Lung (tissue), 12 donors: Measurements from ENCODE around the gene TPX2. TPM values are rescaled to one million over a fixed set of nuclear protein-coding genes. Genes with fewer than 3 reads are reported as not detected.

ENCODE experiments used
- ATAC-seq: fragments of 200-7000 bp; cut with Tn5 transposase; one replicate; pipeline ENCODE4 v1.9.1; 2020; ENCODE audit warnings: moderate number of reproducible peaks; ENCODE audit not compliant: insufficient read depth, low FRiP score
- DNase-seq, 3 donors: peaks; one replicate each; pipeline ENCODE4 v3.0.0-alpha.2; 2013 to 2017
- H3K27ac ChIP-seq, 2 donors: one replicate each; pipeline ENCODE4 v1.5.1; 2013; ENCODE audit warnings: mild to moderate bottlenecking in 2 of 2, moderate library complexity in 2 of 2, control low read depth in 1 of 2, inconsistent platforms in 1 of 2, low read depth in 1 of 2, low read length in 1 of 2
- H3K27me3 ChIP-seq, 3 donors: one replicate each; pipeline ENCODE4 v1.5.1; 2013; ENCODE audit warnings: low read length in 2 of 3; ENCODE audit not compliant: control insufficient read depth in 3 of 3, insufficient read depth in 3 of 3
- H3K36me3 ChIP-seq, 4 donors: one replicate each; pipeline ENCODE4 v1.5.1; 2013; ENCODE audit warnings: low read length in 4 of 4, mild to moderate bottlenecking in 1 of 4, moderate library complexity in 1 of 4; ENCODE audit not compliant: control insufficient read depth in 4 of 4, insufficient read depth in 4 of 4
- H3K4me1 ChIP-seq, 5 donors: one replicate each; pipeline ENCODE4 v1.5.1; 2013; ENCODE audit warnings: low read length in 5 of 5, mild to moderate bottlenecking in 2 of 5, moderate library complexity in 1 of 5; ENCODE audit not compliant: control insufficient read depth in 5 of 5, insufficient read depth in 5 of 5
- H3K4me3 ChIP-seq: one replicate; pipeline ENCODE4 v1.5.1; 2013; ENCODE audit warnings: mild to moderate bottlenecking, control low read depth, moderate library complexity
- H3K9ac ChIP-seq, 2 donors: one replicate each; pipeline ENCODE4 v1.5.1; 2013; ENCODE audit warnings: low read length in 2 of 2, control low read depth in 1 of 2; ENCODE audit not compliant: insufficient read depth in 1 of 2
- H3K9me3 ChIP-seq, 4 donors: one replicate each; pipeline ENCODE4 v1.5.1; 2013; ENCODE audit warnings: low read length in 3 of 4, mild to moderate bottlenecking in 1 of 4, moderate library complexity in 1 of 4; ENCODE audit not compliant: control insufficient read depth in 4 of 4, insufficient read depth in 3 of 4
- CTCF ChIP-seq: IDR thresholded peaks from 2 replicates; pipeline ENCODE4 v1.5.1; 2012; ENCODE audit warnings: mild to moderate bottlenecking; ENCODE audit errors: control extremely low read depth, extremely low read depth
- WGBS, 2 donors: extraction: QIAGEN DNeasy Blood & Tissue Kit; methylation state at CpG; one replicate each; pipeline ENCODE4 v1.1.7; 2013; 5-methylcytosine and 5-hydroxymethylcytosine counted together
- polyA plus RNA-seq, 2 donors: library from polyadenylated mRNA; stranded (reverse); fragments of 200-250 nt; gene quantifications; one replicate each; pipeline ENCODE4 v1.2.1, GENCODE V29; 2013
- total RNA-seq, 2 donors: library from RNA; depleted of rRNA in 1 of 2; stranded (reverse); fragments of >200 nt in 1 of 2; gene quantifications; one replicate each; pipeline ENCODE4 v1.2.1, GENCODE V29; 2014 to 2021
- donor health status: control.
- donor health status: control.
- donor health status: Bipolar disorder and iron deficiency.
- donor health status: healthy.
- donor health status: DM: yes; HTN: yes; CAD: no.

TPX2 gene
- total and polyA plus RNA-seq, 4 donors, result 1.6 to 6.5 (median 2.0) TPM

- H3K9ac ChIP-seq, result no peak overlapping the region
- H3K27me3 ChIP-seq, result no peaks in the 10 kb centered on the region
- no peak for TF ChIP-seq CTCF
- H3K4me3 ChIP-seq, result no peak overlapping the region
- peaks cover 0 to 14% (median 4%) of the 10 kb centered on the region in 4 donors for H3K36me3 ChIP-seq
- no peak overlapping the region for H3K27ac ChIP-seq
- WGBS, 2 donors, result 63 to 75% methylated on average over 8 of the region's 8 CpGs
- peaks cover 0 to 5% (median 0%) of the 10 kb centered on the region in 5 donors for H3K4me1 ChIP-seq
- H3K9me3 ChIP-seq, result no peaks in the 10 kb centered on the region
- no peak for ATAC-seq
- DNase-seq, result no peak
These were observed 67.7 kb downstream of the TPX2 start for GRCh38 chr20:31806564-31807355.

GRCh38 chr20:31808481-31808880, 69.4 kb downstream of the TPX2 start:
- H3K4me3 ChIP-seq, result no peak overlapping the region
- no peak overlapping the region for H3K27ac ChIP-seq
- H3K36me3 ChIP-seq, result peaks cover 0 to 7% (median 4%) of the 10 kb centered on the region in 4 donors
- ATAC-seq, result no peak
- WGBS, 2 donors, result 86 to 97% methylated on average over 3 of the region's 3 CpGs
- H3K9me3 ChIP-seq, result no peaks in the 10 kb centered on the region
- DNase-seq, result no peak
- TF ChIP-seq CTCF, result no peak
- no peaks in the 10 kb centered on the region for H3K27me3 ChIP-seq
- H3K4me1 ChIP-seq, result peaks cover 0 to 11% (median 5%) of the 10 kb centered on the region in 5 donors
- H3K9ac ChIP-seq, result no peak overlapping the region

- 82 to 88% methylated on average over 3 of the region's 3 CpGs for WGBS, 2 donors
- Histone ChIP-seq H3K4me1 (peaks cover 0 to 15% (median 5%) of the 10 kb centered on the region in 5 donors), H3K27me3 (no peaks in the 10 kb centered on the region), H3K27ac (no peak overlapping the region), H3K9me3 (no peaks in the 10 kb centered on the region), H3K9ac (no peak overlapping the region), H3K36me3 (peaks cover 0 to 7% (median 3%) of the 10 kb centered on the region in 4 donors), H3K4me3 (no peak overlapping the region)
- TF ChIP-seq CTCF, result no peak
- no peak for DNase-seq
- no peak for ATAC-seq
These were observed 70.6 kb downstream of the TPX2 start for GRCh38 chr20:31809661-31810060.

GRCh38 chr20:31811198-31811597, 72.1 kb downstream of the TPX2 start:
- no peak overlapping the region for H3K4me3 ChIP-seq
- WGBS, 2 donors, result 90 to 97% methylated on average over 4 of the region's 4 CpGs
- H3K27me3 ChIP-seq, result no peaks in the 10 kb centered on the region
- no peak overlapping the region for H3K27ac ChIP-seq
- ATAC-seq (no peak), DNase-seq (no peak)
- TF ChIP-seq CTCF, result no peak
- H3K4me1 ChIP-seq, result peaks cover 0 to 26% (median 8%) of the 10 kb centered on the region in 5 donors
- no peaks in the 10 kb centered on the region for H3K9me3 ChIP-seq
- peaks cover 0 to 4% (median 1%) of the 10 kb centered on the region in 4 donors for H3K36me3 ChIP-seq
- no peak overlapping the region for H3K9ac ChIP-seq
